Stomach (tissue), 9 donors: ENCODE measurements around the gene SEMA4B. TPM values are rescaled to one million over a fixed set of nuclear protein-coding genes. Genes with fewer than 3 reads are reported as not detected.

Experiments used
- DNase-seq, 2 donors: peaks; one replicate each; pipeline versions ENCODE4 v3.0.0 to v3.0.0-alpha.2; 2013 to 2019
- H3K27ac ChIP-seq, 5 donors: fragments of 200-600 bp in 4 of 5; sonication (generic) in 4 of 5; one replicate each; pipeline ENCODE4 v1.5.1; 2013 to 2019; ENCODE audit warnings: mild to moderate bottlenecking in 1 of 5, moderate library complexity in 1 of 5
- H3K27me3 ChIP-seq, 3 donors: fragments of 200-600 bp; sonication (generic); one replicate each; pipeline ENCODE4 v1.5.1; 2017 to 2019; ENCODE audit warnings: mixed run types in 1 of 3
- H3K36me3 ChIP-seq, 4 donors: fragments of 200-600 bp; sonication (generic); 1 replicate in 3 of 4; 2 replicates in 1 of 4; pipeline ENCODE4 v1.5.1; 2016 to 2019
- H3K4me1 ChIP-seq, 4 donors: fragments of 200-600 bp; sonication (generic); one replicate each; pipeline ENCODE4 v1.5.1; 2016 to 2019
- H3K4me3 ChIP-seq, 4 donors: fragments of 200-600 bp; sonication (generic) in 3 of 4; one replicate each; pipeline ENCODE4 v1.5.1; 2016 to 2019; ENCODE audit warnings: mild to moderate bottlenecking in 1 of 4
- H3K9me3 ChIP-seq, 4 donors: fragments of 200-600 bp; sonication (generic); one replicate each; pipeline ENCODE4 v1.5.1; 2016 to 2019
- CTCF ChIP-seq, 7 experiments: fragments of 450-650 bp in 4 of 7; fragments of 200-600 bp in 3 of 7; sonication (generic) in 3 of 7; IDR thresholded peaks; one replicate each; pipeline ENCODE4 v1.5.1; 2016 to 2019; ENCODE audit warnings: antibody characterized with exemption in 7 of 7, control low read depth in 2 of 7, mild to moderate bottlenecking in 1 of 7
- EP300 ChIP-seq: sonication (generic); formaldehyde crosslinking; IDR thresholded peaks from one replicate; pipeline ENCODE4 v1.6.1; 2017; ENCODE audit warnings: antibody characterized with exemption
- POLR2A ChIP-seq, 4 donors: fragments of 450-650 bp; IDR thresholded peaks; one replicate each; pipeline ENCODE4 v1.6.1; 2016; ENCODE audit warnings: antibody characterized with exemption in 4 of 4, control low read depth in 2 of 4, mild to moderate bottlenecking in 1 of 4, moderate library complexity in 1 of 4
- POLR2AphosphoS5 ChIP-seq, 3 donors: sonication (generic); formaldehyde crosslinking; IDR thresholded peaks; one replicate each; pipeline ENCODE4 v1.6.1; 2016; ENCODE audit warnings: antibody characterized with exemption in 3 of 3
- WGBS, 5 donors: extraction: QIAGEN DNeasy Blood & Tissue Kit in 3 of 5; methylation state at CpG; one replicate each; pipeline versions ENCODE4 v1.1.5 to v1.1.7; 2013 to 2018; 5-methylcytosine and 5-hydroxymethylcytosine counted together
- intact Hi-C: fragments of 100-400 bp; cut with DNase I; formaldehyde crosslinking; loops from one replicate; pipeline ENCODE4 v1.15.1; 2023; ENCODE audit warnings: low total_unique reads
- polyA plus RNA-seq, 3 donors: library from polyadenylated mRNA; stranded (reverse); fragments of 200-250 nt; gene quantifications; one replicate each; pipeline ENCODE4 v1.2.3, GENCODE V29; 2013
- total RNA-seq, 5 donors: library from RNA; depleted of rRNA; stranded (reverse); fragments of >200 nt; gene quantifications; one replicate each; pipeline versions ENCODE4 v1.1.0 to v1.2.3, GENCODE V29; 2014 to 2016
- donor health status: healthy with polysubstance abuse.
- donor health status: Bipolar disorder and iron deficiency.
- donor health status: healthy.

SEMA4B gene
- total and polyA plus RNA-seq, 8 donors = 11.3 to 199 (median 53.2) TPM

GRCh38 chr15:90234096-90234988 is 33.2 kb downstream of the SEMA4B start, which contains the start of gene GDPGP1:
Gene GDPGP1 (plus strand): TSS chr15:90234209. CDS start chr15:90240909, 6,700 bp downstream.
- no peak for DNase-seq
- H3K9me3 ChIP-seq = no peaks in the 10 kb centered on the region
- 2 to 5% (median 4%) methylated on average over 23 to 49 of the region's 49 CpGs for WGBS, 5 donors
- intact Hi-C loops = no loop called here
- no peaks in the 10 kb centered on the region for H3K27me3 ChIP-seq
- peaks cover 18 to 57% (median 53%) of the 10 kb centered on the region in 4 donors for H3K36me3 ChIP-seq
- peak within 1 kb of the TSS; percentile 73 to 95 (median 83) for H3K4me3 ChIP-seq
- H3K27ac ChIP-seq = peak within 1 kb of the TSS; percentile 88 to 98 (median 93)
- peaks cover 43 to 50% (median 48%) of the 10 kb centered on the region in 4 donors for H3K4me1 ChIP-seq
- TF ChIP-seq EP300 (no peak), POLR2A (IDR thresholded peaks at IDR 0.05) (peak in 1 of 4 donors; percentile 33), CTCF (IDR thresholded peaks at IDR 0.05) (no peak), POLR2AphosphoS5 (IDR thresholded peaks at IDR 0.05) (peak; percentile 59 to 80 (median 76))

- 75 to 88% (median 82%) methylated on average over 3 of the region's 3 CpGs for WGBS, 5 donors
- DNase-seq = no peak
- H3K27me3 ChIP-seq = no peaks in the 10 kb centered on the region
- intact Hi-C loops = no loop called here
- H3K36me3 ChIP-seq = peaks cover 21 to 59% (median 56%) of the 10 kb centered on the region in 4 donors
- H3K4me3 ChIP-seq = no peak overlapping the region
- H3K4me1 ChIP-seq = peaks cover 5 to 12% (median 8%) of the 10 kb centered on the region in 4 donors
- no peak overlapping the region for H3K27ac ChIP-seq
- no peaks in the 10 kb centered on the region for H3K9me3 ChIP-seq
- TF ChIP-seq EP300 (no peak), CTCF (IDR thresholded peaks at IDR 0.05) (no peak), POLR2A (IDR thresholded peaks at IDR 0.05) (no peak), POLR2AphosphoS5 (IDR thresholded peaks at IDR 0.05) (no peak)
These were observed 38.2 kb downstream of the SEMA4B start for GRCh38 chr15:90239371-90239770.

GRCh38 chr15:90240856-90241255 is 39.7 kb downstream of the SEMA4B start:
- Histone ChIP-seq H3K9me3 (no peaks in the 10 kb centered on the region), H3K4me1 (no peaks in the 10 kb centered on the region), H3K4me3 (no peak overlapping the region), H3K36me3 (peaks cover 21 to 58% (median 54%) of the 10 kb centered on the region in 4 donors), H3K27ac (no peak overlapping the region), H3K27me3 (no peaks in the 10 kb centered on the region)
- DNase-seq = no peak
- no peak for TF ChIP-seq CTCF (IDR thresholded peaks at IDR 0.05)
- TF ChIP-seq EP300 = no peak
- no peak for TF ChIP-seq POLR2A (IDR thresholded peaks at IDR 0.05)
- no peak for TF ChIP-seq POLR2AphosphoS5 (IDR thresholded peaks at IDR 0.05)
- intact Hi-C loops = no loop called here
- WGBS, 5 donors = 88 to 93% (median 92%) methylated on average over 6 to 8 of the region's 8 CpGs

GRCh38 chr15:90241343-90242192 is 40.4 kb downstream of the SEMA4B start:
- H3K4me3 ChIP-seq = no peak overlapping the region
- H3K27me3 ChIP-seq = no peaks in the 10 kb centered on the region
- TF ChIP-seq EP300 = no peak
- TF ChIP-seq POLR2AphosphoS5 (IDR thresholded peaks at IDR 0.05) = no peak
- TF ChIP-seq POLR2A (IDR thresholded peaks at IDR 0.05) = no peak
- no peak for TF ChIP-seq CTCF (IDR thresholded peaks at IDR 0.05)
- 81 to 84% (median 83%) methylated on average over 10 to 22 of the region's 22 CpGs for WGBS, 5 donors
- no peak overlapping the region for H3K27ac ChIP-seq
- intact Hi-C loops = no loop called here
- peaks cover 21 to 51% (median 47%) of the 10 kb centered on the region in 4 donors for H3K36me3 ChIP-seq
- H3K4me1 ChIP-seq = no peaks in the 10 kb centered on the region
- no peaks in the 10 kb centered on the region for H3K9me3 ChIP-seq
- no peak for DNase-seq
